ENCODE measurements around the gene SNX27. TPM values are rescaled to one million over a fixed set of nuclear protein-coding genes. Genes with fewer than 3 reads are reported as not detected.
"Not testable (repeated sequence)": the region's sequence is repeated elsewhere in the genome, so short reads cannot be mapped to it uniquely, and the experiment has no call there.

Gene SNX27
- total and polyA plus RNA-seq, 5 donors from 2014 or later: 10.4 to 25.3 (median 11.8) TPM

DNA sequence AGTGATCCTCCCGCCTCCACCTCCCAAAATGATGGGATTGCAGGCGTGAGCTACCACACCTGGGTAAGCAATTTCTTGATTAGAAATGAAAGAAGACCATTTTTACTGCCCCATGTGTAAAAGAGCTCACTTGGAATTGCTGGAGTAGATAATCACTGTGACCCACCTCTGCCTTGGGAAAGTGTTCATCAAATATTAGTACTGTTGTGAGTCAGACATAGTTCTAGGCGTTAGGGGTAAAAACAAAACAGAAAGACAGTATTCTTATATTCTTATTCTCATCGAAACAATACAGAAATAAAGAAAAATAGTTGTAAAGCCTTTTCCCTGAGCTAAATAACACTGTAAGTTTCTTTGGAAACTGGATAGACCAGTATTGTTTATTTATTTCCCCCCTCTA lies 68.5 kb downstream of the SNX27 start:
- H3K36me3 Mint-ChIP-seq: peaks cover 31% of the 10 kb centered on the region
- H3K27me3 Mint-ChIP-seq: no peaks in the 10 kb centered on the region
- no peak overlapping the region for H3K4me3 Mint-ChIP-seq
- H3K4me1 Mint-ChIP-seq: peaks cover 4 to 10% (median 5%) of the 10 kb centered on the region in 4 donors
- H3K9me3 Mint-ChIP-seq: no peaks in the 10 kb centered on the region
- Histone ChIP-seq H3K4me3 (ENCODE audit: low read depth, low read length) (no peak overlapping the region), H3K9me3 (ENCODE audit: control insufficient read depth in 2 of 2, low read length in 2 of 2) (no peaks in the 10 kb centered on the region), H3K4me1 (ENCODE audit: control insufficient read depth, insufficient read depth, low read length, poor library complexity, severe bottlenecking) (no peaks in the 10 kb centered on the region), H3K27me3 (ENCODE audit: control insufficient read depth, insufficient read depth, low read length) (no peaks in the 10 kb centered on the region), H3K36me3 (ENCODE audit: control insufficient read depth, insufficient read depth, low read length) (peaks cover 18% of the 10 kb centered on the region), H3K27ac (ENCODE audit: insufficient read depth, low read length, poor library complexity, severe bottlenecking) (no peak overlapping the region)
- no peak for ATAC-seq (ENCODE audit: low read depth in 2 of 2)
- H3K27ac Mint-ChIP-seq: peak overlapping the region in 1 of 3 donors; percentile 54
- DNase-seq: no peak

DNA sequence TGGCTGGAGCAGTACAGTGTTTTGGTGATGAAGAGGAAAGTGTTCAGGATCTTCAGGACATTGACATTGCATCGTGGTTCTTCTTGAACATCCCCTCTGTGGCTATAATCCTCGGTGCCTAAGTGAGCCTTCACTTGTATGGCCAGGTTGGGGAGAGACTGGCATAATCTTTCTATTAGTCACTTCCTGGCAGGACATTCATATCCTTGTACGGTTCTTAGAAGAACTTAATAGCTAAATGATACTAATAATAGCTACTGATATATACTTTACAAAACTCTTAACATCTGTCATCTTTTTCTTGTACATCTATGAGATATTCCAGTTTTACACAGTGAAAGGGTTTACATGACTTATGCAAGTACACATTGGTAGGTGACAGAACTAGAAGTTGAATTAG lies 69.0 kb downstream of the SNX27 start:
- no peaks in the 10 kb centered on the region for H3K27me3 Mint-ChIP-seq
- H3K4me3 Mint-ChIP-seq: no peak overlapping the region
- H3K9me3 Mint-ChIP-seq: no peaks in the 10 kb centered on the region
- Histone ChIP-seq H3K27me3 (ENCODE audit: control insufficient read depth, insufficient read depth, low read length) (no peaks in the 10 kb centered on the region), H3K36me3 (ENCODE audit: control insufficient read depth, insufficient read depth, low read length) (peaks cover 22% of the 10 kb centered on the region), H3K4me3 (ENCODE audit: low read depth, low read length) (no peak overlapping the region), H3K9me3 (ENCODE audit: control insufficient read depth in 2 of 2, low read length in 2 of 2) (no peaks in the 10 kb centered on the region), H3K4me1 (ENCODE audit: control insufficient read depth, insufficient read depth, low read length, poor library complexity, severe bottlenecking) (no peaks in the 10 kb centered on the region), H3K27ac (ENCODE audit: insufficient read depth, low read length, poor library complexity, severe bottlenecking) (no peak overlapping the region)
- no peak for ATAC-seq (ENCODE audit: low read depth in 2 of 2)
- H3K4me1 Mint-ChIP-seq: peaks cover 4 to 12% (median 5%) of the 10 kb centered on the region in 4 donors
- peaks cover 32% of the 10 kb centered on the region for H3K36me3 Mint-ChIP-seq
- DNase-seq: peak in 1 of 3 donors; percentile 7
- no peak overlapping the region for H3K27ac Mint-ChIP-seq

- no peak overlapping the region for H3K4me3 ChIP-seq (ENCODE audit: low read depth, low read length)
- no peak overlapping the region for H3K4me3 Mint-ChIP-seq
- ATAC-seq (ENCODE audit: low read depth in 2 of 2) (no peak), DNase-seq (no peak)
- H3K27me3 Mint-ChIP-seq: no peaks in the 10 kb centered on the region
- H3K27ac Mint-ChIP-seq: no peak overlapping the region
- peaks cover 25% of the 10 kb centered on the region for H3K36me3 ChIP-seq (ENCODE audit: control insufficient read depth, insufficient read depth, low read length)
- H3K27ac ChIP-seq (ENCODE audit: insufficient read depth, low read length, poor library complexity, severe bottlenecking): no peak overlapping the region
- H3K4me1 Mint-ChIP-seq: peaks cover 4 to 15% (median 5%) of the 10 kb centered on the region in 4 donors
- peaks cover 37% of the 10 kb centered on the region for H3K36me3 Mint-ChIP-seq
- no peaks in the 10 kb centered on the region for H3K27me3 ChIP-seq (ENCODE audit: control insufficient read depth, insufficient read depth, low read length)
- H3K4me1 ChIP-seq (ENCODE audit: control insufficient read depth, insufficient read depth, low read length, poor library complexity, severe bottlenecking): no peaks in the 10 kb centered on the region
- H3K9me3 Mint-ChIP-seq: no peaks in the 10 kb centered on the region
- no peaks in the 10 kb centered on the region for H3K9me3 ChIP-seq (ENCODE audit: control insufficient read depth in 2 of 2, low read length in 2 of 2)
These were observed 70.1 kb downstream of the SNX27 start for GRCh38 chr1:151681923-151682322.

DNA sequence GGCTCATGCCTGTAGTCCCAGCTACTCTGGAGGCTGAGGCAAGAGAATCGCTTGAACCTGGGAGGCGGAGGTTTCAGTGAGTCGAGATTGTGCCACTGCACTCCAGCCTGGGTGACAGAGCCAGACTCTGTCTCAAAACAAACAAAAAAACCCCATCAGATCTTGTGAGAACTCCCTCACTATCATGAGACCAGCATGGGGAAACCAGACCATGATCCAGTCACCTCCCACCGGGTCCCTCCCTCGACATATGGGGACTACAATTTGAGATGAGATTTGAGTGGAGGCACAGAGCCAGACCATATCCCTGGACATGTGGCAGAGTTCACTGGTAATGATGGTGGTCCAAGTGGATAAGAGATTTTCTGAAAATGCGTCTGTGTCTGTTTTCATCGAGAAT lies 71.1 kb downstream of the SNX27 start:
- H3K27ac ChIP-seq (ENCODE audit: insufficient read depth, low read length, poor library complexity, severe bottlenecking); DNase-seq; ATAC-seq (ENCODE audit: low read depth in 2 of 2); H3K9me3 Mint-ChIP-seq; H3K4me1 ChIP-seq (ENCODE audit: control insufficient read depth, insufficient read depth, low read length, poor library complexity, severe bottlenecking); H3K9me3 ChIP-seq (ENCODE audit: control insufficient read depth in 2 of 2, low read length in 2 of 2); H3K4me3 ChIP-seq (ENCODE audit: low read depth, low read length); H3K4me3 Mint-ChIP-seq; H3K27me3 ChIP-seq (ENCODE audit: control insufficient read depth, insufficient read depth, low read length); H3K27me3 Mint-ChIP-seq; H3K27ac Mint-ChIP-seq: not testable (repeated sequence)
- Mint-ChIP-seq H3K36me3 (peaks cover 41% of the 10 kb centered on the region), H3K4me1 (peaks cover 4 to 15% (median 5%) of the 10 kb centered on the region in 4 donors)
- peaks cover 27% of the 10 kb centered on the region for H3K36me3 ChIP-seq (ENCODE audit: control insufficient read depth, insufficient read depth, low read length)

- no peak overlapping the region for H3K4me3 Mint-ChIP-seq
- H3K27me3 ChIP-seq (ENCODE audit: control insufficient read depth, insufficient read depth, low read length): no peaks in the 10 kb centered on the region
- H3K9me3 Mint-ChIP-seq: no peaks in the 10 kb centered on the region
- H3K27me3 Mint-ChIP-seq: no peaks in the 10 kb centered on the region
- H3K27ac Mint-ChIP-seq: no peak overlapping the region
- no peak overlapping the region for H3K27ac ChIP-seq (ENCODE audit: insufficient read depth, low read length, poor library complexity, severe bottlenecking)
- H3K36me3 ChIP-seq (ENCODE audit: control insufficient read depth, insufficient read depth, low read length): peaks cover 21% of the 10 kb centered on the region
- H3K4me1 ChIP-seq (ENCODE audit: control insufficient read depth, insufficient read depth, low read length, poor library complexity, severe bottlenecking): no peaks in the 10 kb centered on the region
- H3K36me3 Mint-ChIP-seq: peaks cover 41% of the 10 kb centered on the region
- DNase-seq (no peak), ATAC-seq (ENCODE audit: low read depth in 2 of 2) (no peak)
- H3K4me3 ChIP-seq (ENCODE audit: low read depth, low read length): no peak overlapping the region
- H3K4me1 Mint-ChIP-seq: peaks cover 4 to 15% (median 5%) of the 10 kb centered on the region in 4 donors
- no peaks in the 10 kb centered on the region for H3K9me3 ChIP-seq (ENCODE audit: control insufficient read depth in 2 of 2, low read length in 2 of 2)
These were observed 72.3 kb downstream of the SNX27 start for GRCh38 chr1:151684128-151684527.

GRCh38 chr1:151686561-151686960 lies 74.7 kb downstream of the SNX27 start:
- Mint-ChIP-seq H3K4me3 (no peak overlapping the region), H3K27ac (no peak overlapping the region), H3K27me3 (no peaks in the 10 kb centered on the region), H3K36me3 (peaks cover 27% of the 10 kb centered on the region), H3K4me1 (peaks cover under 1 to 9% (median 3%) of the 10 kb centered on the region in 4 donors), H3K9me3 (no peaks in the 10 kb centered on the region)
- Histone ChIP-seq H3K27ac (ENCODE audit: insufficient read depth, low read length, poor library complexity, severe bottlenecking) (no peak overlapping the region), H3K9me3 (ENCODE audit: control insufficient read depth in 2 of 2, low read length in 2 of 2) (no peaks in the 10 kb centered on the region), H3K27me3 (ENCODE audit: control insufficient read depth, insufficient read depth, low read length) (no peaks in the 10 kb centered on the region), H3K4me1 (ENCODE audit: control insufficient read depth, insufficient read depth, low read length, poor library complexity, severe bottlenecking) (no peaks in the 10 kb centered on the region), H3K4me3 (ENCODE audit: low read depth, low read length) (no peak overlapping the region), H3K36me3 (ENCODE audit: control insufficient read depth, insufficient read depth, low read length) (peaks cover 21% of the 10 kb centered on the region)
- ATAC-seq (ENCODE audit: low read depth in 2 of 2): no peak
- DNase-seq: no peak

DNA sequence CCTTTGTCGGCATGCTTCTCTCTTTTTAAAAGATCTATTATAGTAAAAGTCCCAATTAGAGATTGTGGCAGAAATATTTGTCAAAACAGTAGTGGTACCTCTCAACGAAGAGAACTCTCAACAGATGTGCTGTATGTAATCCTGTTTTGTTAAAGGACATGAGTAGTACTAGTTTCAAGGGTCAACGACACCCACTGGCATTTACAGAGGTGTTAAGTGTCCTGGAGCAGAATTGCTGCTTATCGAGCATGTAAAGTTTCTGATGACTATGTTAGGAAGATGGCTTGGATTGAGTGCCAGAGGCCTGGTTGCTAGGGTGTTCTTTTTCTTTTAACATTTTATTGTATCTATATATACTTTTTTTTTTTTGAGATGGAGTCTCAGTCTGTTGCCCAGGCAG lies 77.6 kb downstream of the SNX27 start:
- ATAC-seq (ENCODE audit: low read depth in 2 of 2) (no peak), DNase-seq (no peak)
- no peak overlapping the region for H3K27ac Mint-ChIP-seq
- no peaks in the 10 kb centered on the region for H3K27me3 Mint-ChIP-seq
- Histone ChIP-seq H3K4me3 (ENCODE audit: low read depth, low read length) (no peak overlapping the region), H3K27ac (ENCODE audit: insufficient read depth, low read length, poor library complexity, severe bottlenecking) (no peak overlapping the region), H3K27me3 (ENCODE audit: control insufficient read depth, insufficient read depth, low read length) (no peaks in the 10 kb centered on the region), H3K4me1 (ENCODE audit: control insufficient read depth, insufficient read depth, low read length, poor library complexity, severe bottlenecking) (no peaks in the 10 kb centered on the region), H3K9me3 (ENCODE audit: control insufficient read depth in 2 of 2, low read length in 2 of 2) (no peaks in the 10 kb centered on the region), H3K36me3 (ENCODE audit: control insufficient read depth, insufficient read depth, low read length) (peaks cover 38% of the 10 kb centered on the region)
- peaks cover 3 to 12% (median 6%) of the 10 kb centered on the region in 4 donors for H3K4me1 Mint-ChIP-seq
- H3K4me3 Mint-ChIP-seq: no peak overlapping the region
- peaks cover 39% of the 10 kb centered on the region for H3K36me3 Mint-ChIP-seq
- no peaks in the 10 kb centered on the region for H3K9me3 Mint-ChIP-seq

DNA sequence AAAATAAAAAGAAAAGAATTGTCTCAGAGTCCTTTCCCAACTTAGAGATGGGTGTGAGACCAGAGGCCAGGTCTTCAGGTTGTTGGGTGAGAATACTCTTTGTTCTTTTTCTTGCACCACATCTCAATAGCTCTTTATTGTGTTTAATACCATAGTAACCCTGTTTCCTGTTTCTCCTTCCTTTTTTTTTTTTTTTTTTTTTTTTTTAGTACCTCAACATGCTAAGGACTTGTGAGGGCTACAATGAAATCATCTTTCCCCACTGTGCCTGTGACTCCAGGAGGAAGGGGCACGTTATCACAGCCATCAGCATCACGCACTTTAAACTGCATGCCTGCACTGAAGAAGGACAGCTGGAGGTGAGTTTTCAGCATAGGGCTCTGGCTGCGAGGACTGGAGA lies 80.4 kb downstream of the SNX27 start:
- Histone ChIP-seq H3K27ac (ENCODE audit: insufficient read depth, low read length, poor library complexity, severe bottlenecking) (no peak overlapping the region), H3K4me1 (ENCODE audit: control insufficient read depth, insufficient read depth, low read length, poor library complexity, severe bottlenecking) (no peaks in the 10 kb centered on the region), H3K4me3 (ENCODE audit: low read depth, low read length) (no peak overlapping the region), H3K36me3 (ENCODE audit: control insufficient read depth, insufficient read depth, low read length) (peaks cover 35% of the 10 kb centered on the region), H3K27me3 (ENCODE audit: control insufficient read depth, insufficient read depth, low read length) (no peaks in the 10 kb centered on the region), H3K9me3 (ENCODE audit: control insufficient read depth in 2 of 2, low read length in 2 of 2) (no peaks in the 10 kb centered on the region)
- DNase-seq (no peak), ATAC-seq (ENCODE audit: low read depth in 2 of 2) (no peak)
- no peaks in the 10 kb centered on the region for H3K9me3 Mint-ChIP-seq
- peaks cover 0 to 12% (median 6%) of the 10 kb centered on the region in 4 donors for H3K4me1 Mint-ChIP-seq
- no peaks in the 10 kb centered on the region for H3K27me3 Mint-ChIP-seq
- no peak overlapping the region for H3K4me3 Mint-ChIP-seq
- peak overlapping the region in 1 of 3 donors; percentile 65 for H3K27ac Mint-ChIP-seq
- H3K36me3 Mint-ChIP-seq: peaks cover 40% of the 10 kb centered on the region

Measured in CD4-positive, CD25-positive, alpha-beta regulatory T cell (primary cell).